K562 (cell line): ENCODE measurements around the gene MLST8. TPM values are rescaled to one million over a fixed set of nuclear protein-coding genes. Genes with fewer than 3 reads are reported as not detected.

Experiments
- ATAC-seq: fragments of 200-7000 bp; cut with Tn5 transposase; 3 replicates; pipeline ENCODE4 v1.9.1; 2020; ENCODE audit warnings: moderate library complexity
- BruUV-seq: library from RNA; stranded (reverse); fragments of 400-500 nt; replicated peaks from 2 replicates; lab custom pipeline; 2021; lab: Mats Ljungman, UMichigan
- CTCF ChIA-PET: fragments of 300-600 bp; formaldehyde crosslinking; extraction: SDS; loops from one replicate; lab custom pipeline; 2021; ENCODE audit warnings: low intra/inter-chr PET ratio; lab: Yijun Ruan, JAX
- POLR2A ChIA-PET: fragments of 300-600, 350-650 bp; sonication (Branson Sonifier 250); formaldehyde crosslinking; extraction: SDS; loops from one replicate; lab custom pipeline; 2021; ENCODE audit warnings: antibody characterized with exemption, inconsistent platforms; lab: Yijun Ruan, JAX
- DNase-seq, 4 experiments: peaks; one replicate each; pipeline versions ENCODE4 v3.0.0 to v3.0.0-alpha.2; 2011 to 2018; ENCODE audit warnings: low spot score in 3 of 4, mixed read lengths in 3 of 4; ENCODE audit errors: extremely low read depth in 1 of 4
- FAIRE-seq: peaks from 2 replicates; lab custom pipeline; 2011; peaks lifted over from hg19 to GRCh38; lab: Jason Lieb, UNC
- H2AFZ ChIP-seq: 2 replicates; pipeline ENCODE4 v1.6.0; 2011; ENCODE audit warnings: low read depth, low read length, control low read depth, inconsistent platforms
- H3K27ac ChIP-seq: fragments of 200-600 bp; 3 replicates; pipeline ENCODE4 v1.8.0; 2011; ENCODE audit warnings: low read depth, mild to moderate bottlenecking, control low read depth, inconsistent platforms, low read length, moderate library complexity, mixed read lengths; ENCODE audit errors: extremely low read depth
- H3K27me3 ChIP-seq, 2 experiments: fragments of 300-600 bp in 1 of 2; 2 replicates in 1 of 2; 3 replicates in 1 of 2; pipeline versions ENCODE4 v1.6.0 to v1.8.0; 2011; ENCODE audit warnings: inconsistent platforms in 2 of 2, low read length in 2 of 2, mild to moderate bottlenecking in 1 of 2, mixed read lengths in 1 of 2, moderate library complexity in 1 of 2; ENCODE audit not compliant: control insufficient read depth in 2 of 2, insufficient read depth in 2 of 2
- H3K36me3 ChIP-seq: fragments of 300-600 bp; 3 replicates; pipeline ENCODE4 v1.8.0; 2011; ENCODE audit warnings: mild to moderate bottlenecking, low read length, inconsistent platforms; ENCODE audit not compliant: control insufficient read depth, insufficient read depth
- H3K4me1 ChIP-seq, 2 experiments: fragments of 200-600 bp in 1 of 2; replicated peaks in 1 of 2; 2 replicates in 1 of 2; 3 replicates in 1 of 2; pipeline versions ENCODE4 v1.5.1 to v1.8.0; 2011; ENCODE audit warnings: inconsistent platforms in 2 of 2, low read length in 2 of 2, mild to moderate bottlenecking in 1 of 2, mixed read lengths in 1 of 2, moderate library complexity in 1 of 2; ENCODE audit not compliant: control insufficient read depth in 2 of 2, insufficient read depth in 2 of 2
- H3K4me2 ChIP-seq: 2 replicates; pipeline ENCODE4 v1.6.1; 2011; ENCODE audit warnings: low read length, control low read depth, inconsistent platforms, mixed read lengths; ENCODE audit not compliant: insufficient read depth
- H3K4me3 ChIP-seq: fragments of 200-600 bp; sonication (generic), shearing (Covaris generic); 2 replicates; pipeline ENCODE4 v1.5.1; 2016; ENCODE audit warnings: control low read depth, inconsistent platforms
- H3K79me2 ChIP-seq: fragments of 200-600 bp; 3 replicates; pipeline ENCODE4 v1.8.0; 2011; ENCODE audit warnings: low read length, inconsistent platforms; ENCODE audit not compliant: control insufficient read depth, insufficient read depth
- H3K9ac ChIP-seq, 2 experiments: 2 replicates each; pipeline versions ENCODE4 v1.6.0 to v1.6.1; 2011; ENCODE audit warnings: low read depth in 2 of 2, low read length in 2 of 2, control low read depth in 1 of 2, inconsistent platforms in 1 of 2, mild to moderate bottlenecking in 1 of 2, mixed read lengths in 1 of 2; ENCODE audit not compliant: insufficient read depth in 1 of 2
- H3K9me1 ChIP-seq: one replicate; pipeline ENCODE4 v1.6.0; 2011; ENCODE audit warnings: inconsistent platforms, mild to moderate bottlenecking, low read length, moderate library complexity; ENCODE audit not compliant: control insufficient read depth, insufficient read depth
- H3K9me3 ChIP-seq: replicated peaks from 2 replicates; pipeline ENCODE4 v1.5.1; 2011; ENCODE audit warnings: low read depth, low read length, inconsistent platforms; ENCODE audit not compliant: control insufficient read depth, insufficient read depth
- H4K20me1 ChIP-seq: replicated peaks from 2 replicates; pipeline ENCODE4 v1.6.1; 2011; ENCODE audit warnings: low read length, inconsistent platforms, mixed read lengths; ENCODE audit not compliant: control insufficient read depth, insufficient read depth
- BCOR ChIP-seq: fragments of 450-650 bp; IDR thresholded peaks from 2 replicates; pipeline ENCODE4 v1.6.1; 2016
- HES1 ChIP-seq: fragments of 450-650 bp; IDR thresholded peaks from 2 replicates; pipeline ENCODE4 v1.6.1; 2016; ENCODE audit warnings: low read depth, mild to moderate bottlenecking, moderate library complexity
- PATZ1 ChIP-seq: fragments of 250-450 bp; sonication (Bioruptor Pico); IDR thresholded peaks from 2 replicates; pipeline ENCODE4 v1.5.0; 2020; ENCODE audit warnings: mild to moderate bottlenecking, borderline replicate concordance
- POLR2G ChIP-seq: fragments of 200-400 bp; formaldehyde crosslinking; IDR thresholded peaks from 2 replicates; pipeline ENCODE4 v1.6.1; 2017; ENCODE audit warnings: low read depth, mild to moderate bottlenecking, antibody characterized with exemption, low read length, moderate library complexity
- ZKSCAN8 ChIP-seq: fragments of 200-800 bp; sonication (Bioruptor generic); IDR thresholded peaks from 2 replicates; pipeline ENCODE4 v1.6.1; 2016; ENCODE audit warnings: missing genetic modification characterization, missing compliant biosample characterization
- WGBS: fragments of 100-300 bp; shearing (Covaris generic); methylation state at CpG from one replicate; pipeline ENCODE4 v1.1.6; 2016; ENCODE audit warnings: low coverage, mixed read lengths; ENCODE audit not compliant: insufficient coverage; ENCODE audit errors: missing lambda C conversion rate; 5-methylcytosine and 5-hydroxymethylcytosine counted together
- in situ Hi-C: fragments of 300-500 bp; cut with MboI; formaldehyde crosslinking; loops from 4 replicates; pipeline ENCODE4 v1.15.0; 2018; ENCODE audit warnings: inconsistent platforms, mixed read lengths
- intact Hi-C: fragments of 100-400 bp; cut with micrococcal nuclease; formaldehyde crosslinking; loops from 2 replicates; pipeline ENCODE4 v1.14.2; 2022
- polyA plus RNA-seq, 8 experiments: library from polyadenylated mRNA; depleted of rRNA in 4 of 8; stranded (reverse) in 5 of 8; unstranded in 3 of 8; fragments of >200 nt; fragmentation: Nextera tagmentation in 2 of 8; fragmentation: Illumina TruSeq in 1 of 8; extraction: Ambion mirVana in 2 of 8; extraction: Trizol in 1 of 8; gene quantifications; 2 replicates each; pipeline versions ENCODE4 v1.2.1 to v1.2.3, GENCODE V29; 2011 to 2014; ENCODE audit warnings: inconsistent platforms in 1 of 8, missing spikeins in 1 of 8
- total RNA-seq, 7 experiments: library from RNA; depleted of rRNA in 6 of 7; stranded (reverse); fragments of >200 nt in 6 of 7; fragmentation: Illumina TruSeq in 2 of 7; extraction: Trizol in 2 of 7; gene quantifications; 2 replicates each; pipeline versions ENCODE4 v1.2.1 to v1.2.3, GENCODE V29; 2011 to 2021; ENCODE audit warnings: low replicate concordance in 1 of 7

Gene MLST8
- total and polyA plus RNA-seq, 9 of the 15 experiments (the other 6 are each of a cell fraction or from before 2014, with no cell fraction given), result 1.5 to 116 (median 43.3) TPM

DNA sequence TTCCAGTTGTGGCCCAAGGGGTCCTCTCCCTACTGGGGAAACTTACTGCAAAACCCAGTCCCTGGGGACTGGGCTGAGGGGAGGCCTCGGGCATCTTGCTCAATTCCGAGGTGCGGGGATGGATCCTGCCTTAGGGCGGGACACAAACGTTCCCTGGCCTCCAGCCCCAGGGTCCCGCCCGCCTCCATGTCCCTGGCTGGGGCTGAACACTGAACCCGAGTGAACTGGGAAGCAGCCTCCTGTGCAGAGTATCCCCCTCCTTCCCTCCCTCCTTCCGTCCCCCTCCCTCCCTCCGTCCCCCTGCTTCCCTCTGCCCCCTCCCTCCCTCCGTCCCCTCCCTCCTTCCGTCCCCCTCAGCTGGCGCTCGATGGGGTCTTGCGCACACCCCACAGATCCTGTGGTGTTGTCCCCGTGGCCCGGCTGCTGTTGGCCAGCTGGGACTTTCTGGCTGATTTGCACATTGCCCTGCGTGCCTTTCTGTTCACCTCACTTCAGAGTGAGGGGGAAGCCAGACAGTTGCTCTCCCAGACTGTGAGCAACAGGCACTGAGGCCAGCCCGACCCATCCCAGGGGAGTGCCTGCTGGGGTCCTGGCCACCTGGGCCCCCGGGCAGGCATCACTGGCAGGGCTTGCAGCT lies 44.2 kb upstream of the MLST8 start:
- H3K9ac ChIP-seq, result peak overlapping the region in 1 of 2 experiments; percentile 17; a peak in 1 of 4 replicates
- peaks cover 83% of the 10 kb centered on the region for H3K79me2 ChIP-seq
- FAIRE-seq (no peak), ATAC-seq (no peak), DNase-seq (no peak)
- WGBS, result 97% methylated on average over 9 of the region's 20 CpGs
- intact Hi-C loops, result no loop called here
- no peak overlapping the region for H2AFZ ChIP-seq
- POLR2A ChIA-PET, result no interaction called here
- H3K4me2 ChIP-seq, result no peak overlapping the region
- H3K4me3 ChIP-seq, result no peak overlapping the region
- TF ChIP-seq BCOR (no peak), POLR2G (0 out of 2 replicates have a peak, but pooled peaks have one; percentile 5)
- peaks cover 8 to 70% of the 10 kb centered on the region in 2 experiments; a peak in 4 of 5 replicates for H3K4me1 ChIP-seq
- CTCF ChIA-PET, result no interaction called here
- no TSS peak for BruUV-seq
- H3K9me1 ChIP-seq, result peaks cover 6% of the 10 kb centered on the region
- H3K27me3 ChIP-seq, result no peaks in the 10 kb centered on the region
- in situ Hi-C loops, result no loop called here
- H3K36me3 ChIP-seq, result peaks cover 48% of the 10 kb centered on the region; the same call in 1 of the 3 replicates
- H3K9me3 ChIP-seq, result peaks cover 3% of the 10 kb centered on the region
- peaks cover 18% of the 10 kb centered on the region; the same call in 1 of the 2 replicates for H4K20me1 ChIP-seq
- no peak overlapping the region for H3K27ac ChIP-seq

GRCh38 chr16:2161911-2162310 lies 43.3 kb upstream of the MLST8 start:
- peaks cover 3% of the 10 kb centered on the region for H3K9me3 ChIP-seq
- TF ChIP-seq HES1 (no peak), PATZ1 (CRISPR knock-in tag) (no peak), POLR2G (0 out of 2 replicates have a peak, but pooled peaks have one; percentile 24), ZKSCAN8 (no peak)
- H4K20me1 ChIP-seq, result peaks cover 16% of the 10 kb centered on the region; the same call in 1 of the 2 replicates
- peaks cover 56% of the 10 kb centered on the region; the same call in 2 of the 3 replicates for H3K36me3 ChIP-seq
- H3K27me3 ChIP-seq, result no peaks in the 10 kb centered on the region
- peaks cover 77% of the 10 kb centered on the region for H3K79me2 ChIP-seq
- H3K9ac ChIP-seq, result no peak overlapping the region; a peak in 1 of 4 replicates
- H3K4me3 ChIP-seq, result no peak overlapping the region
- H3K4me1 ChIP-seq, result peaks cover 5 to 66% of the 10 kb centered on the region in 2 experiments; a peak in 4 of 5 replicates
- H2AFZ ChIP-seq, result no peak overlapping the region
- in situ Hi-C loops (no loop called here), intact Hi-C loops (no loop called here)
- CTCF ChIA-PET, result no interaction called here
- POLR2A ChIA-PET, result interaction anchor here (0.6 to 1.2 kb wide), 5 partner anchors 10 to 198 kb away, joined by 3 to 5 read pairs (median 3); no protein-coding TSS in a partner anchor
- BruUV-seq, result no TSS peak
- H3K9me1 ChIP-seq, result peaks cover 4% of the 10 kb centered on the region
- ATAC-seq (no peak), DNase-seq (no peak), FAIRE-seq (no peak)
- no peak overlapping the region for H3K27ac ChIP-seq
- no peak overlapping the region for H3K4me2 ChIP-seq
- WGBS, result 95% methylated on average over 8 of the region's 10 CpGs
